Stimulated activated effector memory CD8-positive, alpha-beta T cell treated with anti-CD3 and anti-CD28 coated beads, Interleukin-12 subunit alpha, Interleukin-12 subunit beta, amount 100 ng/mL, for 72 hours (primary cell): ENCODE data around the gene PSMD1.

Source experiments
- ATAC-seq: fragments of 150-1000 bp; cut with Tn5 transposase; 2 replicates; pipeline ENCODE4 v1.10.0; 2021
- DNase-seq, 2 donors: peaks; one replicate each; pipeline ENCODE4 v3.0.0; 2021 to 2022; ENCODE audit warnings: low spot score in 2 of 2
- H3K27ac Mint-ChIP-seq: one replicate; pipeline ENCODE4 v1.8.0; 2022; ENCODE audit warnings: mild to moderate bottlenecking, mixed read lengths
- H3K36me3 Mint-ChIP-seq: one replicate; pipeline ENCODE4 v1.8.0; 2022; ENCODE audit warnings: mild to moderate bottlenecking, mixed read lengths
- H3K4me1 Mint-ChIP-seq: one replicate; pipeline ENCODE4 v1.8.0; 2022; ENCODE audit warnings: mixed read lengths
- H3K4me3 Mint-ChIP-seq: one replicate; pipeline ENCODE4 v1.8.0; 2022; ENCODE audit warnings: mild to moderate bottlenecking, mixed read lengths
- H3K9me3 Mint-ChIP-seq: one replicate; pipeline ENCODE4 v1.8.0; 2022; ENCODE audit warnings: mixed read lengths

The PSMD1 gene

DNA sequence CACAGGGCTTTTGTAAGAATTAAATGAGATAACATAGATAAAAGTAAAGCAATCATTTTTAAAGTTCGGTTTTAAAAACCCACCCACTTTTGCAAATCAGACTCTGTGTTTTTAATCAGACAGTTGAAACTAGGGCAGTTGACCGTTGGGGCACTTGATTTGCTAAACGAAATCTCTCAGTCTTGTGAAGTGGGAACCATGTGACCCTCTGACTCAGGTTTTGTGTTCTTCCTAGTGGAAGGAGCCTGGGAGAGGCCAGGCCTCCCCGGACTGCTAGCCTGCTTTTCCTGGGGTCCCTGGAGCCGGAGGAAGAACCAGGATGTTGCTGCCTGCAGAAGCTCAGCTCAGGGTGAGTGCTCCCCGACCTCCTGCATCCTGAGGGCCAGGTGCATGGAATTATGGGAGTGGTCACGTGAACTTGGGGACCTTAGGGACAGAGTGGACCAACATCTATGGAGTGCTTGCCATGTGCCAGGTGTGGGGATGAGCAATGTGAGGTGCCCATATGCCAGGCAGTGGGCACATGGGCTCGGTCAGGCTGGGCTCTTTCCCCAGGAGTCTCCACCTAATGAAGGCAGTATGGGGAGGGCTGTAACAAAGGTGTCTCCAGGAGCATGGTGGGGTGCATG is 15.5 kb upstream of the PSMD1 start:
- Mint-ChIP-seq H3K36me3 (no peaks in the 10 kb centered on the region), H3K4me1 (peaks cover 9% of the 10 kb centered on the region), H3K4me3 (no peak overlapping the region), H3K27ac (no peak overlapping the region), H3K9me3 (no peaks in the 10 kb centered on the region)
- DNase-seq (no peak), ATAC-seq (no peak)

DNA sequence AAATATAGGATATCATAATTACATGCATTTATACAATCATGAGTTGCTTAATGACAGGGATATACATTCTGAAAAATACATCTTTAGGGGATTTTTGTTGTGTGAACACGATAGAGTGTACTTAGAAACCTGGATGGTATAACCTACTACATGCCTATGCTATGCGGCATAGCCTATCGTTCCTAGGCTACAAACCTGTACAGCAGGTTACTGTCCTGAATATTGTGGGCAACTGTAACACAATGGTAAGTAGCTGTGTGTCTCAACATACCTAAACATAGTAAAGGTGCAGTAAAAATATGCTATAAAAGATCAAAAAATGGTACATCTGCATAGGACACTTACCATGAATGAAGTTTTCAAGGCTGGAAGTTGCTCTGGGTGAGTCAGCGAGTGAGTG is 12.9 kb upstream of the PSMD1 start:
- peaks cover under 1% of the 10 kb centered on the region for H3K4me1 Mint-ChIP-seq
- DNase-seq (no peak), ATAC-seq (no peak)
- H3K9me3 Mint-ChIP-seq, result no peaks in the 10 kb centered on the region
- H3K36me3 Mint-ChIP-seq, result no peaks in the 10 kb centered on the region
- no peak overlapping the region for H3K4me3 Mint-ChIP-seq
- no peak overlapping the region for H3K27ac Mint-ChIP-seq

DNA sequence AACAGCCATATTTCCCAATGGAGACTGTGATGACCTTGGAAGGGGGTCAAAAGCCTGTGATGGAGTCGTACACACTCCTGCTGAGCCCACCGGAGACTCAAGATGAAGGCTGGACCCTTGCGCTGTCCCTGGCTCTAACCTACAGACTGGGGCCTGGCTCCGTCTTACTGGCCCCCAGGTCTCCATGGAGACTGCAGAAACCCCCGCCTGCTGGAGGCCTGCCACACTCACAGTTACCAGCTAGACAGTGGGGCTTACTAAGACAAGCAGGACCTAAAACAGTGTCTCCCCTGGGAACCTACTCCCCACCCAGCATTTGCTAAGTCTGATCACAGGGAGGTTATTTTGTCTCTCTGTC is 9.8 kb upstream of the PSMD1 start:
- DNase-seq (no peak), ATAC-seq (no peak)
- Mint-ChIP-seq H3K9me3 (no peaks in the 10 kb centered on the region), H3K27ac (no peak overlapping the region), H3K36me3 (no peaks in the 10 kb centered on the region), H3K4me1 (no peaks in the 10 kb centered on the region), H3K4me3 (no peak overlapping the region)

DNA sequence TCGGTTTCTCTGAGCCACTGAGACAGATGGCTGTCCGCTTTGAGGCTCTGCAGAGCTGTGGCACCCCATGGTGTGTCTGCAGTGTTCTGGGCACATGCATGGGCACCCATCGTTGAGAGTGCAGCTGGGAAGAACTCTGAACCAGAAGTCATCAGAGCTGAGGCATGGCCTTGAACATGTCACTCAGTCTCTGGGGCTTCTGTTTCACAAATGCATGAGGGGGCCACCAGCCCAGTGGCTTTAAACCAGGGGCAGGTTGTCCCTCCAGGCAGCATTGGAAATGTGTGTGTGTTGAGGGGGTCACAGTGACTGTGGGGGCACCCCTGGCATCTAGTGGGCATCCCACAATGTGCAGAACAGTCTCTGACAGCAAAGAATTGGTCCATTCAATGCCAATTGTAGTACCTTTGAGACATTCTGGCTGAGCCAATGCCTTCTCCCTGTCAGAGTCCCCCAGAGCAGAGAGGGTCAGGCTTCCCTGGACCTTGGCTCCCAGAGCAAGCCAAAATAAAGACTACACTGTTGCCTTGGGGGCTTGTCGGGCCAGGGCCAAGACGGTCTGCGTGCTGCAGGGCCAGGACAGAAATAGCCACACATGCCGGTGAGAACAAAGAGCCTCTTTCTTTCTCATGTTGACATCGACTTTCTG is 9.3 kb upstream of the PSMD1 start:
- no peaks in the 10 kb centered on the region for H3K36me3 Mint-ChIP-seq
- H3K27ac Mint-ChIP-seq, result no peak overlapping the region
- ATAC-seq, result no peak
- H3K4me1 Mint-ChIP-seq, result peaks cover 3% of the 10 kb centered on the region
- no peaks in the 10 kb centered on the region for H3K9me3 Mint-ChIP-seq
- no peak for DNase-seq
- no peak overlapping the region for H3K4me3 Mint-ChIP-seq

DNA sequence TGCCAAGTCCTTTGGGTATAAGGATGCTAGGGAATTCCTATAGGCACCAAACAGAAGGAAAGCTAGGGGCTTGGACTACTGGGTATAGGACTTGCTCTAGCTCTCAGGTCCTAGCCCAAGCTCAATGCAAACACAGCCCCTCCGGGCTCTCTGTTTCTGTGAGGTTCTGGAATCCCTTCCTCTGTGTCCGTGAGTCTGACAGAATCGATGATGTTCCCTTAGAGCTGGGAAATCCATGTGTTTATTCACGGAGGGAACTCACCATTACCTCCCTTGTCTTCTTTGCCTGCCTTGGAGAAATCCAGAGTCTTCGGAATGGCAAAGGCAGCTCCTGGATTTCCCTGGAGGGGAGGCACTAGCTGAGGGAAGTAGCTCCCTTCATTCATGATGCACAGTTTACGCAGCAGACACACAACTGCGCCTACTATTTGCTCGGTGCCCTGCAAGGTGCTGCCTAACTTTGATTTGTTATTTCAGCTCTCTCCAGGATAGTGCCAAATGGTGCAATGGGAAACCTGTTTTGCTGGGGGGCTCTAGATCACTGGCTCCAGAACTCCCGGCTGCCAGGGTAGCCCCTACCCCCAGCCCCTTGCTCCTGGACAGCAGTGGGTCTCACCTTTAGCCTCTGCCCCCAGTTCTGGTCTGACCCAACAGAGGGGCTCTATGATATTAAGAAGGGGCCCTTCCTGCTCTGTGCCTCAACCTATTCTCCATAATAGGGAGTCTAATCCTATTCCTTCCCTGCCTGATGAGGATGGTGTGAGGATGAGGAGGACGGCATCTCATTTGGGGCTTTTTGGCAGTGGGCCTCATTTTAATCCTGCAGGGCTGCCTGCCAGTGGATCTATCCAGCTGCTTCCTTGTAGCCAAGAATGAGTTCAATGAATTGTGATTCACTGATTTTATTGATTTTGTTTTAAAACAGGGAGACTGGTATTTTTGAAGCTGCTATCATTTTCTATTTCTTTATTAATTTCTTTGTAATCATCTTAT is 8.4 kb upstream of the PSMD1 start:
- no peak for ATAC-seq
- no peak for DNase-seq
- peaks cover 12% of the 10 kb centered on the region for H3K4me1 Mint-ChIP-seq
- no peak overlapping the region for H3K4me3 Mint-ChIP-seq
- no peak overlapping the region for H3K27ac Mint-ChIP-seq
- H3K9me3 Mint-ChIP-seq, result no peaks in the 10 kb centered on the region
- H3K36me3 Mint-ChIP-seq, result no peaks in the 10 kb centered on the region

DNA sequence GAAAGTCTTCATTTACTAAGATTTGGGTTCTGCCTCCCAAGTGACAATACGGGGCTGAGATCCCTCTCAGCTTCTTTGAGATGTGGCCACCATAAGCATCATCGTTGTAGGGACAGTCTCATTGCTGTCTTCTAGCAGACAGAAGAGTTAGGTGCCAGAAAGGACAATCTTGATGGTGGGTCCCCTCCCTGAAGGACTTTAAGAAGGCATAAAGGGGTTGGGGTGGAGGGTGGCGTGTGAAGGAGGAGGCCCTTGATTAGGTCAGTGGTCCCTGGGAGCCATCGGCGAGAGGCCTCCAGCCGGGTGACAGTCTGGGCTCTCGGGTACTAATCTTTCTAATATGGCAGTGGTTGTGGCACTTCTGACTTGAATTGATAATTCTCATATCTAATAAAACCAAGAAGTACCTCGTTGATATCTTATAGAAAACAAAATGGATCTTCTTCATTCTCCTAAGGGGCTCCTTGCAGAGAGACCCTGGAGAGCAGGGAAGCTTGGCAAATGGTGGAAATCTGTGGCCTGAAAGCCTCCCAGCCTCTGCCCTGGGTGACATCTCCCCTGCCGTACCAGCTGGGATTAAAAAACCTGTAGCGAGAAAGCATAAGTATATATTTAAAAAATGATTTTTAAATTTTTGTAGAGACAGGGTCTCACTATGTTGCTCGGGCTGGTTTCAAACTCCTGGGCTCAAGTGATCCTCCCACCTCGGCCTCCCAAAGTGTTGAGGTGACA is 7.2 kb upstream of the PSMD1 start:
- Mint-ChIP-seq H3K27ac (no peak overlapping the region), H3K4me3 (no peak overlapping the region), H3K4me1 (peaks cover 24% of the 10 kb centered on the region), H3K36me3 (no peaks in the 10 kb centered on the region), H3K9me3 (no peaks in the 10 kb centered on the region)
- DNase-seq, result no peak
- ATAC-seq, result no peak

DNA sequence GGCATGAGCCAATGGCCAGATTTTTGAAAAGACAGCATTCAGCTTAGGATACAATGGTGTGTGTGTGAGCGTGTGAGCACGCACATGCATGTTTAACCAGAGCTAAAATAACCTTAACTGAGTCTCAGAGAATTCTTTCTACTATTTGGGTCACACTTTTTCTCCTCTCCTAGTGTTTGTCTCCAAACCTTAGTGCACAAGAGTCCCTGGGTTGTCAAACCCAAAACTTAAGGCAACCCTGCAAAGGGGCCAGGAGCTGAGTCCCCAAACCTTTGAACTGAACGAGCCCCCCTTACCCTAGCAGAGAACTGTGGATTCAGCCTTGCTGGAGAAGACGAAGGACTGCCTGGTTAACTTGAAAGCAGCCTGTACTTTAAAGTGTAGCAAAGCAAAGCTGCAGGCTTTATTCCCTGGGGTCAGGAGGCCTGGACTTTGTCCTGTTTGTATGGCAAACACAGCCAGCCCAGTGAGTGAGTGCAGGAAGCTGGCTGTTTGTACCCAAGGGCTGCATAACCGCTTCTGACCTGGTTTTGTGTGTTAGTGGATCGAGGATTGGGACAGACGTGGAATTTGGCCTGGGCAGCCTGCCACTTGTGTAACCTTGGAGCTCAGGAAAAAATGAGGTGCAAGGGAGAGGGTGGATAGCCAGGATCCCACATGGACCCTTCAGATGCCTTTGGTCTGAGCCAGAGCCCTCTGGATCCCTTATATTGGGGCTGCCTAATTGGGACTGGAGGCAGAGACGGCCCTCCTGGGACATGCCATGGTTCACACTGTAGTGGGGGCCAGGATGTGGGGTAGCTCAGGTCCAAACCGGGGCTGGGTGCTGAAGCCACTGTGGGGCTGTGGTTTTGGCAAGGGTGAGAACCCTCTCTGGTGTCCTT is 6.4 kb upstream of the PSMD1 start:
- Mint-ChIP-seq H3K36me3 (no peaks in the 10 kb centered on the region), H3K4me3 (no peak overlapping the region), H3K27ac (no peak overlapping the region), H3K4me1 (peaks cover 24% of the 10 kb centered on the region), H3K9me3 (no peaks in the 10 kb centered on the region)
- DNase-seq (no peak), ATAC-seq (no peak)

DNA sequence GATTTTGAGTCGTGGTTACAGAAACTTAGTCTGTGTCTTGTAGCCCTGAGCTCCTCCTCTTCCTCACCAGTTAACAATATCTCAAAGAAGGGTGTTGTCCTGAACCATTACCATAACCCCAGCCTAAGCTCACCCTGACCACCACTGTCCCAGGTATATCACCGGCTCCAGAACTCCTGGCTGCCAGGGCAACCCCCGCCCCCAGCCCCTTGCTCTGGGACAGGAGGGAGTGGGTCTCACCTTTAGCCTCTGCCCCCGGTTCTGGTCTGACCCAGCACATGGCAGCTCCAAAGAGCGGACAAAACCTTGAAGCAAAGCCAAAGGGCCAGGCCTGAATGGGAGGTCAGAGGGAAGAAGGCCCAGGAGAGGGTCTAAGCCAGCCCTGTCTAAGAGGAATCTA is 5.6 kb upstream of the PSMD1 start:
- H3K4me3 Mint-ChIP-seq, result no peak overlapping the region
- no peaks in the 10 kb centered on the region for H3K9me3 Mint-ChIP-seq
- H3K36me3 Mint-ChIP-seq, result no peaks in the 10 kb centered on the region
- H3K27ac Mint-ChIP-seq, result no peak overlapping the region
- H3K4me1 Mint-ChIP-seq, result peaks cover 24% of the 10 kb centered on the region
- DNase-seq (no peak), ATAC-seq (no peak)

DNA sequence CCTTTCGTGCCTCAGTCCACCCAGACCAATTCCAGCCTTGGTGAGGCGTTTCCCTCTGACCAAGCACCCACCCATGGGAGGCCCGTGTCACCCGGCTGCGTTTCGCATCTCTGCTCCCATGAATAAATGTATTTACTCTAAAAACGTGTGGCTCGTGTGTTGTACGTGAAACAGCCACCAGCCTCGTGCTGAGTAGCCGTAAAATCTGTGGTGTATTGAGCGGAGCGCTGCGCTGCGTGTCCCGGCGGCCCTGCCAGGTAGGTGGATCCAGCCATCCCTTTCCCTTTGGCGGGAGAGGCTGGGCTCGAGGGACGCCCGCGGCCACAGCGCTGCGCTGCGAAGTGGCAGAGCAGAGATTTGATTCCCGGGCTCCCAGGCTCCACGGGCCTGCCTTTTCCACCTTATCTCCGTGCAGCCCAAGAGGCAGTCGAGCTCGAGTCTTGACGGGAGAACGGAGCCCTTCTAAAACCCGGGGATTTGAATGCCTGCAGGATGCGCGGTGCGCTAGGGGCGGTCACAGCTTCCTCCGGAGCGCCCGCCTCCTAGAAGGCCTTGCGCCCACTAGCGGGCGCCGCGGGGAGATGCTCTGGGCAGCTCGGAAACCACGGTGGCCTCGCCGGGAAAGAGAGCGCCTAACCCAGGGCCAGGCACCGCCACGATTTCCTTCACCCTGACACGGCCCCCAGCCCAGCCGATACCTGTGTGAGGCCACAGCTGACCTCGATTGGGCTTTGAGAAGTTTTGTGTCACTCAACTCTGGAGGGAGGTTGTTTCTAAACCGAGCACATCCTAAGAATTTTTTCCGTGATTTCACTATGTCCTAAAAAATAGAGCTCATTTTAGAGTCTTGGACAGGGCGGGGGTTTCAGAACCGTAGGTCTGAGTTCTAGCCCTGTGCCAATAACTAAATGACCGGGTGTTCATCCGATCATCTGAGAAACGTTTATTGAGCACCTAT is 3.9 kb upstream of the PSMD1 start:
- H3K4me3 Mint-ChIP-seq, result peak overlapping the region; percentile 84
- ATAC-seq, result peak; percentile 77
- peak; percentile 76 to 89 for DNase-seq
- peak overlapping the region; percentile 53 for H3K27ac Mint-ChIP-seq
- H3K36me3 Mint-ChIP-seq, result peaks cover 6% of the 10 kb centered on the region
- H3K9me3 Mint-ChIP-seq, result no peaks in the 10 kb centered on the region
- peaks cover 27% of the 10 kb centered on the region for H3K4me1 Mint-ChIP-seq

DNA sequence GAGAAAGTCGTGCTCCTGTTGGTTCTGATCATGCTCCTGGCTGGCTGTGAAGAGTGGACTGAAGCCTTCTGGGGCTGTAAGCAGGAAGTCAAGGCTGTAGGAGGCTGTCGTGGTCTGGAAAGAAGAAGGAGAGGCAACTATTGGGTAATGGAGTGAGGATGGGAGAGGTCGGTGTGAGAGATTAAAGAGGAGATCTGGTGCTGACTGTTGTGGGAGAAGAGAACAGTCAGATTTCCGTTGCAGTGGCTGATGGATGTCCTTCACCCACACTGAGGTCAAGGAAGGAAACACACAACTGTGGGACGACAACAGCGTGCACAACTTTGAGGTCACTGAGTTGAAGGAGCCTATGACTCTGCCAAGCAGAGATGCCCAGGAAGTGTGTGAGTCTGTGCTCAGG is 2.8 kb upstream of the PSMD1 start:
- H3K27ac Mint-ChIP-seq, result peak overlapping the region; percentile 53
- DNase-seq (no peak), ATAC-seq (peak; percentile 2)
- no peaks in the 10 kb centered on the region for H3K9me3 Mint-ChIP-seq
- peak overlapping the region; percentile 84 for H3K4me3 Mint-ChIP-seq
- H3K36me3 Mint-ChIP-seq, result peaks cover 6% of the 10 kb centered on the region
- H3K4me1 Mint-ChIP-seq, result peaks cover 38% of the 10 kb centered on the region

DNA sequence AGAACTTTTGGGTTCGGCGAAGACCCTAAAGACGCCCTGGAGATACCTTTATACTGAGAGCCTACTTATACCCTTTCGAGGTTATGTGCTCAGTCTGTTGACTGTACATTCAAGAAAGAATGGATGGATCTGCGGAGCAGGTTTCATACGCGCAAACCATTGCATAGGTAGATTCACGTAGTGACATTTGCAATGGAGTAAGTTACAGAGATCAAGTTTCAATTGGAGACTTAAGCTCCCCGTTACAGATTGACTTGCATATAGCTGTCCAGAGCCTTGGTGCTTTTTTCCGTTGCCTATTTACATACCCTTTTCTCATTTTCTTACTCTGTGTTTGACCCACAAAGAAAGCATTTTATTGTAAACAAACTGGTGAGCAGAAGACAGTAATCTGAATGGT is 923 bp downstream of the PSMD1 start:
- Mint-ChIP-seq H3K36me3 (peaks cover 34% of the 10 kb centered on the region), H3K4me3 (peak overlapping the region; percentile 88), H3K27ac (peak overlapping the region; percentile 100), H3K9me3 (no peaks in the 10 kb centered on the region), H3K4me1 (peaks cover 56% of the 10 kb centered on the region)
- DNase-seq (no peak), ATAC-seq (no peak)

DNA sequence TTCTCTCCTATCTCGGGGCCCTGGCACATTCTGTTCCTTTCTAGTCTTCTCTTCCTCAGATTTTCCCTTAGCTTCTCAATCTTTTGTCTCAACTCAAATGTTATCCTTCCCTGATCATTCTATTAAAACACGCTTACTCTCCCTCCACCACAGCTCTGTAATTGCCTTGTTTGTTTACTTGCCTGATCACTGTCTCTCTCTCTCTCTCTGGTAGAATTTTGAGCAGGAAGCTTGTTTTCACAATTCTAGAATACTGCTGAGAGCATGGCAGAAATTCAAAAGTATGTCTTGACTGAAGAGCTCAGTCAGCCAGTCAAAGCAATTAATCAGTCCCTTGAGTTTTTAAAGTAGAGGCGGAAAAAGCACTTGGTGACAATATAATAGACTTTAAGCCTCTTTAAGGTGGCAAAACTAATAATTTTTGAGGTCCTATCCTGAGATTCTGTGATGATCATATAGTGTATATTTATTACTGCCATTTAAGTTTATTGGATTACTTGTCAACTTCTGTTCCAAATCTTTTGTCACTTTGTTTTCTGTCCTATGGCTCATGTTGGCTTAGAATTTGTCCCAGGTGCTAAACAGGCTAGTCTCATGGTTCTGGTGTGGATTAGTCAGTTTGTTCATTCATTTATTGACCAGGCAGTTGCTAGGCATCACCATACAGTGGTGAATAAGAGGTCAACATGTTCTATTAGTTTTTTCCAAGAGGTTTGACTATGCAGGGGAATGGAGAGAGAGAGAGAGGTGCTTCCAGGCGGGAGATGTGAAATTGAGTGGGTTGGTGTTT is 2.3 kb downstream of the PSMD1 start:
- peak overlapping the region; percentile 88 for H3K4me3 Mint-ChIP-seq
- no peaks in the 10 kb centered on the region for H3K9me3 Mint-ChIP-seq
- H3K4me1 Mint-ChIP-seq, result peaks cover 43% of the 10 kb centered on the region
- DNase-seq (no peak), ATAC-seq (no peak)
- H3K36me3 Mint-ChIP-seq, result peaks cover 48% of the 10 kb centered on the region
- H3K27ac Mint-ChIP-seq, result peak overlapping the region; percentile 100

DNA sequence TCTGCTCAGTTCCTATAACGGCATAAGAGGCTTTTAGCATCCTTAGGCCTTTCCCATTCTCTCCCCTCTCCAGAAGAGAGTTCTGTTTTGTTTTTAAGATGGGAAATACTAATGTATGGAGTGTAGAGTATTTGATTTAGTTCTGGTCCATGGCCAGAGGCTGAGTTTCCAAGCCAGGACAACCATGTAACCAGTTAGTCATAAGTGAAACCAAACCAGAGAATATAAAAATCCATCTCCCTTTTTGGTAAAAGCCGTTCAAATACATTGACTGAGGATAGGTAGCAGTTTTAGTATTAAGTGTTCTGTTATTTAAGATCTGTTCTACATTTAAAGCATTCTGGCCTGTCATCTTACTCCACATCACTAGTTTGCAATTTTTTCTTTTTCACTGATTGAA is 3.1 kb downstream of the PSMD1 start:
- DNase-seq (no peak), ATAC-seq (no peak)
- H3K27ac Mint-ChIP-seq, result peak overlapping the region; percentile 100
- H3K9me3 Mint-ChIP-seq, result no peaks in the 10 kb centered on the region
- H3K36me3 Mint-ChIP-seq, result peaks cover 56% of the 10 kb centered on the region
- no peak overlapping the region for H3K4me3 Mint-ChIP-seq
- H3K4me1 Mint-ChIP-seq, result peaks cover 38% of the 10 kb centered on the region
